ENCODE results near the gene PPT2.

GRCh38 chr6:32146287-32146686 lies 7.7 kb upstream of the PPT2 start:
- no peak for TF ChIP-seq CTCF (IDR thresholded peaks at IDR 0.05; ENCODE audit: poor library complexity, severe bottlenecking)
- no peak for TF ChIP-seq POLR2AphosphoS5 (IDR thresholded peaks at IDR 0.05)
- no peak for TF ChIP-seq RAD21 (conservative IDR thresholded peaks at IDR 0.05)
- TF ChIP-seq EP300 (conservative IDR thresholded peaks at IDR 0.05; ENCODE audit: poor library complexity, severe bottlenecking): no peak
- no peak for TF ChIP-seq TAF1 (IDR thresholded peaks at IDR 0.05; ENCODE audit: low read depth)
- no peak for TF ChIP-seq EZH2 (IDR thresholded peaks at IDR 0.05; ENCODE audit: borderline replicate concordance, insufficient read depth, low read length, poor library complexity, severe bottlenecking)
- TF ChIP-seq, protein P1, sequence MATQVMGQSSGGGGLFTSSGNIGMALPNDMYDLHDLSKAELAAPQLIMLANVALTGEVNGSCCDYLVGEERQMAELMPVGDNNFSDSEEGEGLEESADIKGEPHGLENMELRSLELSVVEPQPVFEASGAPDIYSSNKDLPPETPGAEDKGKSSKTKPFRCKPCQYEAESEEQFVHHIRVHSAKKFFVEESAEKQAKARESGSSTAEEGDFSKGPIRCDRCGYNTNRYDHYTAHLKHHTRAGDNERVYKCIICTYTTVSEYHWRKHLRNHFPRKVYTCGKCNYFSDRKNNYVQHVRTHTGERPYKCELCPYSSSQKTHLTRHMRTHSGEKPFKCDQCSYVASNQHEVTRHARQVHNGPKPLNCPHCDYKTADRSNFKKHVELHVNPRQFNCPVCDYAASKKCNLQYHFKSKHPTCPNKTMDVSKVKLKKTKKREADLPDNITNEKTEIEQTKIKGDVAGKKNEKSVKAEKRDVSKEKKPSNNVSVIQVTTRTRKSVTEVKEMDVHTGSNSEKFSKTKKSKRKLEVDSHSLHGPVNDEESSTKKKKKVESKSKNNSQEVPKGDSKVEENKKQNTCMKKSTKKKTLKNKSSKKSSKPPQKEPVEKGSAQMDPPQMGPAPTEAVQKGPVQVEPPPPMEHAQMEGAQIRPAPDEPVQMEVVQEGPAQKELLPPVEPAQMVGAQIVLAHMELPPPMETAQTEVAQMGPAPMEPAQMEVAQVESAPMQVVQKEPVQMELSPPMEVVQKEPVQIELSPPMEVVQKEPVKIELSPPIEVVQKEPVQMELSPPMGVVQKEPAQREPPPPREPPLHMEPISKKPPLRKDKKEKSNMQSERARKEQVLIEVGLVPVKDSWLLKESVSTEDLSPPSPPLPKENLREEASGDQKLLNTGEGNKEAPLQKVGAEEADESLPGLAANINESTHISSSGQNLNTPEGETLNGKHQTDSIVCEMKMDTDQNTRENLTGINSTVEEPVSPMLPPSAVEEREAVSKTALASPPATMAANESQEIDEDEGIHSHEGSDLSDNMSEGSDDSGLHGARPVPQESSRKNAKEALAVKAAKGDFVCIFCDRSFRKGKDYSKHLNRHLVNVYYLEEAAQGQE (IDR thresholded peaks at IDR 0.05; ENCODE audit: borderline replicate concordance): no peak
- TF ChIP-seq MXI1 (conservative IDR thresholded peaks at IDR 0.05; ENCODE audit: poor library complexity, severe bottlenecking): no peak
- no peak for TF ChIP-seq SMC3 (conservative IDR thresholded peaks at IDR 0.05; ENCODE audit: poor library complexity)

Data from neural cell (in vitro differentiated cells).